GM10266 (cell line): Measurements from ENCODE around the gene ROR2.

Source experiments
- DNase-seq: peaks from one replicate; pipeline ENCODE4 v3.0.0; 2012; ENCODE audit errors: extremely low spot score
- CTCF ChIP-seq: IDR thresholded peaks from 2 replicates; pipeline ENCODE4 v1.5.1; 2012; ENCODE audit warnings: mild to moderate bottlenecking, low read depth; ENCODE audit not compliant: control insufficient read depth, insufficient read depth; ENCODE audit errors: missing control alignments

Gene ROR2

DNA sequence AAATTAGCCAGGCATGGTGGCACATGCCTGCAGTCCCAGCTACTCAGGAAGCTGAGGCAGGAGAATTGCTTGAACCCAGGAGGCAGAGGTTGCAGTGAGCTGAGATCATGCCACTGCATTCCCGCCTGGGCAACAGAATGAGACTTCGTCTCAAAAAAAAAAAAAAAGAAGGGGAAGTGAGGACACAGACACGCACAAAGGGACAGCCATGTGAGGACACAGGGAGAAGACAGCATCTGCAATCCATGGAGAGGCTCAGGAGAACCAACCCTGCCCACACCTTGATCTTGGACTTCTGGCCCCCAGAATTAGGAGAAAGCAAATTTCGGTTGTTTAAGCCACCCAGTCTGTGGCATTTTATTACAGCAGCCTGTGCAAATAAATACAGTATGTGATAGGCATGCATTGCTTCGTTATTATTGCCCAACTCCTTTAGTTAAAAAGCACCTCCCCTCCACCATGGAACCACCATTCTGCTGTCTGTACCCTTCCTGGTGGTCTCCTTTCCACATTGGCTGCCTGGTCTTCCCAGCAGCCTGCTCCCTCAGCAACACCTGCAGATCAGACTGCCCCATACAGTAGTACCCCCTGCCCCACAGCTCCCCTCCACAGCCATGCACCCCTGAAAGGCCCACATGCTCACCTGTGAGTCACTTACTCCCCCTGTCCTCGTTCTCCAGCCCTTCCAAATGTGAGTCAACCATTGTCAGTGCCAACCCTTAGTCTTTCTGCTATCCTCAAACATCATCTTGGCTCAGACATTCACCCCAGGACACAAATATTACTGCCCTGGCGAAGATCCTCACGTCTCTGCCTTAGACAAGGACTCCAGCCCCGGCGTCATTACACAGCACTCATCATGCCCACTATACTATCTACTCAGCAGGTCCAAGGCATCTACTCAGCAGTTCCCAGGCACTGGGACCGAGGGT lies 128.8 kb downstream of the ROR2 start:
- TF ChIP-seq CTCF: no peak
- DNase-seq: no peak

DNA sequence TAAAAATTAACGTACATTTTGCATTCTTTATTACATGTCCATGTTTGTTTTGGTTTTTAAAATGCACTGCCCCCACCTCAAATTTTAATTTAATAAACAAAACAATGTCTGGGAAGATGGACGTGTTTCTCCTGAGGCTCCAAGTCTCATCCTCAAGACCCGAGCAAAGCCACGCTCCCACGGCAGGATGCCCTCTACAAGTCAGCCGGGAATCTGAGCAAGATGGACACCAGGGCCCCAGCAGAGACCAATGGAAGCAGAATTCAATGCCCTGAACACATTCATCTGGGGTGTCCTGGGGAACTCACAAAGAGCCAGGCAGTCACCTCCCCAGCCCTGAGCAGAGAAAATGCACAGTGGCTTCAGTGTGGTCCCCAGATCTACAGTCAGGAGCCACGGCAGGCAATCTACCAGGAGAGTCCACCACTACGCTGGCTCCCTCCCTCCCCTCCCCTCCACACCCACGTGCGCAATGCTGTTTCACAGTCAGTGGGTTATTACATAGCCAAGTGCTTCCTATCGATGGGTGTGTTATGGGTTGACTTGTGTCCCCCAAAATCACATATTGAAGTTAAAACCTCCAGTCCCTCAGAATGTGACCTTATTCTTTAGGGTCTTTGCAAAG lies 129.8 kb downstream of the ROR2 start:
- DNase-seq: no peak
- TF ChIP-seq CTCF: no peak

- TF ChIP-seq CTCF: no peak
- DNase-seq: no peak
Observed at GRCh38 chr9:91818647-91819403, 131.2 kb downstream of the ROR2 start.

GRCh38 chr9:91818225-91818585 lies 131.8 kb downstream of the ROR2 start:
- TF ChIP-seq CTCF: no peak
- no peak for DNase-seq

DNA sequence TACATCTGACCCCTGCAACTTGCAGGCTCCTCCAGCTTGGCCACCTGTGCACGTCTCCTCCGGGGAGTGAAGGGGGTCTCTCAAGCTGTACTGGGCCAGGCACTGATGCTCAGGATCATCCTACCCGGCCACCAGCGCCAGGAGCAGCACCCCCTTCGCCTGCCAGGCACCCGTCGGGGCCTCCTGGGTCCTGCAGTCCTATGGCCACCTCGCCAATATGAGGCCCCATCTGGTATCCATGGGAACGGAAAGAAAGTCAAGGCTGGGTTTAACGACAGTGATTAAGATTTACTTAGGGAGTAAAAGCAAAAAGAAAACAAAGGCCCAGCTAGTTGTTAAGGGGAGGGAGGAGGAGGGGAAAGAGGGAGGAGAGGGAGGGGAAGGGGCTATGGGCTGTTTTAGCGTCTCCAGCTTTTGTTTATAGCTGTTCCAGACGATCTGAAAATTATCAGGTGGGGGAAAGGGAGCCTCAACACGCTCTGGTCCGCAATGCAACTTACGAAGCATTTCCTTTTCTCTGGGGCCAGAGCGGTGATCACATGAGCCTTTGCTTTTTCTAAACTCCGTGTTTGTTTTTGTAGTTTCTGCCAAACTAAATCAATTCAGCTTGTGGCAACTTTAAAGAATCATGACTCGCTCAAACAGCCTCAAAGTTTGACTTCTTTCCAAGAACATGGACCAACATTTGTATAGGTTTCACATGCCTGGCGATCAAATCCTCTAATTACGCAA lies 132.4 kb downstream of the ROR2 start:
- no peak for TF ChIP-seq CTCF
- no peak for DNase-seq

DNA sequence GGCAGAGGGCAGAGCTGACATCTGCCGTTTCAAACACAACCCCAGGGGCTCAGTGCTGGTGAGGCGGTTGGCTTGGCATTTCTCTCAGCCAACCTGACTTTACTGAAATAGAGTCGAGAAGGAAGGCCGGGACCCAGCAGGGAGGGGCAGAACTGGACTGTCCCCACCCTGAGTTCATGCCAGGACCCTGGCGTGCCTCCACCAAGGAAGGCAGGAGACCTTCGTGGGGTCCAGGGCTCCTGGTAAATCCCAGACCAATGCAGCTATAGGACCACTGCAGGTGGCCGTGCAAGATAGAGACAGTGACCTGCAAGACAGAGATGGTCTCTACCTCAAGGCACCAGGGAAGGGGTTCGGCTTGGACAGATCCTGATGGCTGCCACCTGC lies 132.9 kb downstream of the ROR2 start:
- TF ChIP-seq CTCF: no peak

DNA sequence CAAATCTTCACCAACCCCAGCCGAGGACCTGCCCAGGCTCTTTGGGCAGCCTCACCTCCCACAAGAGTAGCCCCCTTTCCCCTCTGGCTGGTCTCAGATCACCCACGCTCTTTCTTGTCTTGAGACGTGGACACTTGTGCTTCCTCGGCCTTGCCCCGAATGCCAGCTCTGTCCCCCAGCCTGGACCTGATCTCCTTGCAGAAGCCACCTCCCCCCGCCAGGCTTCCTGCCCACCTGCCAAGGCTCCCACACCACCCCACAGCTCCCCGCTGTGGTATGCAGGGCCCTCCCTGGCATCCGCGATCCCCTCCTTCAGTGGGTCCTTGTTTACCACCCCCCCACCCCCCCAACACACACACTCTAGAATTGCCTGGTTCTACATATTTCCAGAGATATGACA lies 133.7 kb downstream of the ROR2 start:
- no peak for TF ChIP-seq CTCF

More for the DNA sequence above, 132.9 kb downstream of the ROR2 start:
- no peak for DNase-seq

More for the DNA sequence above, 133.7 kb downstream of the ROR2 start:
- DNase-seq: no peak
